Measurements from ENCODE around the gene DDX59.

The DDX59 gene

GRCh38 chr1:200628223-200628881, 41.4 kb downstream of the DDX59 start:
- no peak for DNase-seq

- no peak for DNase-seq
Observed at GRCh38 chr1:200627575-200628222, 42.0 kb downstream of the DDX59 start.

DNA sequence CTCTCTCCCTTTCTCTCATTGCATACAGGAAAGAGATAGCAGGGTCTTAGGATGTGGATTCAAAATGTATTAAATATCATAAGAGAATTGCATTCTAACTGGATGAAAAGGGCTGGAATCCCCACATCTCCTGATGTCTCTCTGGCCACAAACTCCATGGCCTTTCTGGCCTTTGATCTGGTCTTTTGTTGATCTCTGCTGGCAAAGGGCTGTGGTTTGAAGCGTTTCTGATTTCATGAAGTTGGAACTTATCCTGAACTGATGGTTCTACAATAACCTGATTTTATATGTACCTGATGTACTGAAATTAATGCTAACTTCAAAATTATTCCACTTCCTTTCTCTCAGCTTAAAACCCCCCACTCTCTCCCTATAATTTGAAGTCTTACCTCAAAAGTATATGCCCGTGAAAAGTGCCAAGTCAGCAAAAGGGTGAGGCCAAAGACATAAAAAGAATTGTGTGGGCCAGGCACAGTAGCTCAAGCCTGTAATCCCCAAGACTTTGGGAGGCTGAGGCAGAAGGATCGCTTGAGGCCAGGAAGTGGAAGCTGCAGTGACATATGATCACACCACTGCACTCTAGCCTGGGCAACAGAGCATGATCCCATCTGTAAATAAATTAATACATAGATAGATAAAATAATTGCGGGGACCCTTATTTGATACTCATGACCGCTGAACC, 42.7 kb downstream of the DDX59 start:
- no peak for DNase-seq

DNA sequence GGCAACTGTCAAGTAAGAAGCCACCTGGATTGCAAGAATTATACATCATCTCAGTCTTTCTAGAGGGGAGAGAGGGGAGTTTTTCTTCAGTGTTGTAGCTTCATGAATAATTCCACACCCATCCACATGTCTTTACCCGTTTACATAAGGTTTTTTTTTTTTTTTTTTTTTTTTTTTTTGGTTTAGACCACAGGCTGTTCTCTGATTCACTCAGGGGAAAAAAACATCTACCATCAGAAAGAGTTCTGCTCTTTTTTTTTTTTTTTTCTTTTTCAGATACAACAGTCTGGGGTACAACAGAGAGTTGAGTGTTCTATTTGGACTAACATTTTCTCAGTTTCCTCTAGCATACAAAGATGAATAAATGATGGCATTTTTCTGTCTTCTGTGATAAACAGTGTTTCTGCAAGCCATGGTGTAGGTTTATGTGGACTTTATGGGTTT, 44.3 kb downstream of the DDX59 start:
- DNase-seq = peak; percentile 33

GRCh38 chr1:200624679-200625335, 44.9 kb downstream of the DDX59 start:
- DNase-seq = no peak

DNA sequence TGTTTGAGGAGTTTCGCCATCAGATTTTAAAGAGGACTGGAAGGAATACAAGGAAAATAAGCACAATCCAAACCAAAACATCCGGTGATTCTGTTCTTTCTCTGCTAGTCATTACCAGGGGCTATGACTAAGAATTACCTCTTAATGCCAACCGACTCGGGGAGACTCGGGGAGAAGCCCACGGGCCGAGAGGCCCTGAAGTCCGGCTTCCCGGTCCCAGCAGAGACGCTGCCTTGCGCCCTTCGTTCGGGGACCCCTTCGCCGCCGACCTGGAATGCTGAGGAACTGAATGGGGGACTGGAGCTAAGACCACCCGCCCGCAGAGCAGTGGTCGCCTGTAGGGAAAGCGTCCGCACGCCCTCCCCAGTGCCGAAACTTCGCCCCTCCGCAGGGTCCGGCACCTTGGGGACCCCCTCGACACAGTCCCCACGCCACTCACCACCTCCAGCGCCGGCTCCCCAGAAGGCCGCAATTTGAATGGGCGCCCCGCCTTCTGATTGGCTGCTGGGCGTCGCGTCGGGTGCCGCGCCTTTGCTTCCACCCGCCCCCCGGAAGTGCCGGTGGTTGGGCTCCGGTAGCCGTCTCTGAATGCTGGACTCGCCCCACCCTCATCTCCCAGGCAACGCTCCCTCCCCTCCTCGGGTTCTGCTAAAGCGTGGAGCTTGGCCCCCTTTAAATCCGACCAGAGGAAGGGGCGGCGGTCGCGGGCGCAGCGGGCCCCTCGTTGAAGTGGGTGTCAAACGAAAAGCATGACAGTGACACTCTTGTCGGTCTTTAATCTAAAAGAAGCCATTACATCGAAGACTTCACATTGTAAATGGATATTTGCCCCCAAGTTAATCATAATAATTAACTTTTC, 49.2 kb downstream of the DDX59 start, which contains the start of gene KIF14:
KIF14 (minus strand) TSS at position 479 of the 859 bp plus-strand sequence. CDS start 2,028 bp downstream, outside the sequence.
- peak; percentile 98 for DNase-seq

DNA sequence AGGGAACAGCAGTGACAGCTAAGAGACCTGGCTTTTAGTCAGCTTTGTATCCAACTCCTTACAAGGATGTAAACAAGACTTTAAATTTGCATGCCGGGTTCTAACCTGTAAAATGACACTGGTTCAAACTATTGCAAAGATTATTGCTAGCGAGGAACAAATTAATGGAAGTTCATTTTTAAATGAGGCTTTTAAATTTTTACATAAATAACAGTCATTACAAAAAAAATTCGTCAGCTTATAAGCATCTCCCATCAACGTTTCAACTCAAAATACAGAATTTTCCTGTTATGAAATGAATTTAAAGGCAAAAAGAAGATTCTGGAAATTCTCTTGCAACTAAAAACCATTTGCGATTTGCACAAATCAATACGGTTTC, 49.8 kb downstream of the DDX59 start:
- no peak for DNase-seq

- DNase-seq = peak; percentile 12
Observed at GRCh38 chr1:200610846-200611245, 58.9 kb downstream of the DDX59 start.

GRCh38 chr1:200602632-200603031, 67.1 kb downstream of the DDX59 start:
- no peak for DNase-seq
